ENCODE measurements around the gene KDM2B.

KDM2B gene

DNA sequence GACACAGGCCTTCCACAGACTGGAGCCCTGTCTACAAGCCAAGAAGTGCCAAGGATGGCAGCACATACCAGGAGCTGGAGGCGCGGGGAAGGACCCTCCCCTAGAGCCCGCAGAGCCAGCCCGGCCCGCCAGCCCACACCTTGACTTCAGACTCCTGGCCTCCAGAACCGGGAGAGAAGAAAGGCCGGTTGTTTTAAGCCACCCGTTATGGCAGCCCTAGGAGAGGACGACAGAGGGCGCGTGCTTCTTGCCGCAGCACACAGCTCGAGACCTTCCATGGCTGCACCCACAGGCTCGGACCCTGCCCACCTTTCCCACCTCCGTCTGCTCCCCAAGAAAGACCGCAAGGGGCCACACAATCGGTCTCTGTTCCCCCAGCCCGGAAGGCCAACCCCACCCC lies 127.2 kb downstream of the KDM2B start:
- no peak for DNase-seq

DNA sequence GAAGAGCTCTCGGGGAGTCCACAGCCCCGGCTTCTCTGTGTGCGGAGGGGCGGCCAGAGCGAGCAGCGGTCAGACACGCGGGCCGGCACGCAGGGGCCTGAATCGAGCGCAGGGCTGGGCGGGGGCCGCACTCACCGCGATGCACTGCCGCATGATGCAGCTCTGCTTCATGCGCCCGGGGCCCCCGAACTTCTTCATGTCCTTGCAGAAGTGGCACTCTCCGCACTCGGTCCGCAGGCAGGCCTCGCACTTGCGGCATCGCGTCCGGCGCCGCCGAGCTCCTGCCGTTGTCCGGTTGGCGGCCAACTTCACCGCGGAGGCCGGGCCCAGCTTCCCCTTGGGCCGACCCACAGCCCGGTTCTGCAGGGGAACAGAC lies 127.8 kb downstream of the KDM2B start:
- DNase-seq, result no peak

DNA sequence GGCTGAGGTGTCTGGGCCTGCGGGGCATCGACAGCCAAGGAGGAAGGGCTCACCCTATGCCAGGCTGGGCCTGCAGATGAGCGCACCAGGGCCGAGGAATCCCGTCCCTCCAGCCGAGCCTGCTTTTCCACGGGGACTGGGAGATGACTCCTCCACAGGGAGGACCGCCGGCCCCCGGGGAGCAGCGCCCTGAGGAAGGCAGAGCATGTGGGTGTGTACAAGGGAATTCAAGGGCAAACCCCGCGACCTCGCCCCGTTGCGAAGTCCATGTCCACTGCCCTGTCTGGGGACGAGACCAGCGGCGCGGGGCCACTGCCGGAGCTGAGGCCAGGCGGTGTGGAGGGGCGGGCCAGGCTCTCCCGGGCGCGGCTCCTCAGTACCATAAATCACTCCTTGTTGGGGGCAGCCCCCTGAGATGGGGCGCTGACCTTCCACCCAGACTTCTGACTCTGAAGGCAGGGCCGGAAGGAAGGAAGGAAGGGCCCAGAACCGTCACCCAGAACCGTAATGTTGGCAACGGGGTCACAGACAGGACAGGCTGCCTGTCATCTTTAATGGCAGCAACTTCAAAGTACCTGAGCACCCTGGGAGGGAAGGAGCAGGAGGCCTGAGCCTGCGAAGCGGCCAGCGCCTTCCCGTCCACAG lies 128.4 kb downstream of the KDM2B start:
- no peak for DNase-seq

DNA sequence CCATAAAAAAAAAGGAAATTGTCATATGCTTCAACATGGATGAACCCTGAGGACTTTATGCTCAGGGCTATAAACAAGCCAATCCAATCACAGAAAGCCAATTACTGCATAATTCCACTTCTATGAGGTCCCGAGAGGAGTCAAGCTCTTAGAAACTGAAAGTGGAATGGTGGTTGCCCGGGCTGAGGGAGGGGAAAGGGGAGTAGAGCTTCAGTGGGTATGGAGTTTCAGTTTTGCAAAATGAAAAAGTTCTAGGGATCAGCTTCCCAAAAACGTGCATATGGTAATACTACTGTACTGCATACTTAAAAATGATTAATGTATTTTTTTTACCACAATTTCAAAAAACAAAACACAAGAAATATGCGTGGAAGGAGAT lies 128.9 kb downstream of the KDM2B start:
- DNase-seq, result no peak

DNA sequence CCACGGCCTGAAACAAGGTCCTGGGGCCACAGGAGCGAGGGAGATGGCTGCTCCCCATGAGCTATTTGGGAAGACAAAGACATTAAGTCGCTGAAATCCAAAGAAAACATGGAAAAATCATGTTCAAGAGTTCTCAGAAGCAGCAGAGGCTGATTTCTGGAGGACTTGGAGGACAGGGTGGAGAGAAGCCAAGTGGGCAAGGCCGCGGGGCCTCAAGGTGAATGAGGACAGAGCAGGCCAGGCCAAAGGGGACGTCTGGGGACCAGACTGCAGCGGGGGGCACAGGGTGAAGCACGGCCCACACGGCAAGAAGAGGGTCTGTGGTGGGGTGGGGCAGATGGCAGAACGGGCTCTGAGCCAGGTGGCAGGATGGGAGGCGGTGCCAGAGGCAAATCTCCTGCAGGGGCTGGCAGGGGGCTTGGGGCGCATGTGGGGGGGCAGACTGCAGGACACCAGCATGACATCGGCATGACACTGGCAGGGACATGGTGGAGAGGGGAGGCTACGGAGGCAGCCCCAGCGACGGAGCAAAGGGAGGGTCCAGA lies 132.0 kb downstream of the KDM2B start:
- DNase-seq, result no peak

DNA sequence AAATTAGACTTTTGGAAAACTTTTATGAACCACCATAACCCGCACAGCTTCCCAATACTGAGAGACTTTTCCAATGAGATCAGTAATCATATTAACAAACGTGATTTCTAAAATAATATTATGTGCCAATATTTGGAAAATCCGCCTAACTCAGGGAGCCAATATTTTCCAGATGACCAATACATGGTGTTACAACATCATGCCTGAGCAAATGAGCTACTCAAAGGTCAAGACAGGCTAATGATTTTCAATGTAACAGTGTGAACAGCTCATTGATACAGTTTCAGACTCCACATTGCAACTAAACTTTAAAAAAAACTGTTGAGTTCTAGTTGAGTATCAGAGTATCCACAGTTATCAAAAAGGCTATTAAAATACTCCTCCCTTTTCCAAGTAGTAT lies 134.1 kb downstream of the KDM2B start:
- DNase-seq, result no peak

DNA sequence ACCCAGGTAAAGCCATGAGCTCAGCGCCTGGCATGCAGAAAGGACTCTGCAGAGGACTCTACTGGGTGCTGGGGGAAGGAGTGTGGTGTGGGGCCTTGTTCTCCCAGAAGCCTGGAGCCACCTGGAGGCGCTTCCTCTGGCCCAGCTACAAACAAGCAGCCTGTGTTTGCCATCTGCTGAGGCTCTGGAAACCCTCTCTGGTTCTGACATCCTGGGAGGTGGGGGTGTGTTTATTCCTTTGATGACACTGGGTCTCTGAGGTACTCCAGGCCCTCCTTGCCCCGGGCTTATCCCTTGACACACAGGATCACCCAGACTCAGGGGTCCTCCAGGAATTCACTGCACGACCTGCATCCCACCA lies 136.0 kb downstream of the KDM2B start:
- DNase-seq, result no peak

DNA sequence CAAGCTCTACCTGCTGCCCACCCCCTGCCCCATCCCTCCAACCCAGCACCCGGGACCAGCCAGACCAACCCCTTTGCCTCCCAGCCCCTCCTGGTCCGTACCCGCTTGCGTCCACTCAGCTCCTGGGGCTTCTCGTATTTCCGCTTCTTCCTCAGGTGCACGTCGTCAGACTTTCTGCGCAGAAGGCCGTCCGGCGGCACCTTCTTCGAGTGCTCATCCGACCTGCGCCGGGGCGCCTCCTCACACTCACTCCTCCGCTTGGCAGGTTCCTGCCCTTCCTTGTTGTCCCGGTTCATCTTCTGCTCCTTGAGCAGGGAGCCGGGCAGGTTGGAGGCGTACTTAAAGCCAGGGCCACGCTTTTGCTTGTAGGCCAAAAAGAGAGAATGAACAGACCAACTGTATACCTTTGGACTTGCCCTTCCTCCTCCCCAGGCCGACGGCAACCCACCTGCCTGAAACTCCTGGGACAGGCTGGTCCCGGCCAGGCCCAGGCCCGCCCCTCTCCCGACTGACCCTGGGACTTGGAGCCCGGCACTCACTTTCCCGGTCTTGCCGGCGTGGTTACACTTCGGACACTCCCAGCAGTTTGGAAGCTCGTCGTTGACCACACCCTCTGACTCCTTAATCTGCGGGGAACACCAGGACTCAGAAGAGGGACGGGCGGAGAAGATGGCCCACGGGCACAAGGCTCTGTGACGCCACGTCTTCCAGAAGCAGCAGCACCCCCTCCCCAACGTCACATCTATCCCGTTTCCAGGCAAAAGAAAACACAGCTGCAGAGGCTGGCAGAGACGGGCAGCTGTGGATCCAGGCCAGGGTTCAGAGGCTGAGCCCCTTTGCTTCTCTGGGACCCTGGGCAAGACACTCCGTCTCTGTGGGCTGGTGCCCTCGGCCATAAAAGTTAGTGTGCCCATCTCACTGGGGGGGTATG lies 136.6 kb downstream of the KDM2B start:
- DNase-seq, result no peak

DNA sequence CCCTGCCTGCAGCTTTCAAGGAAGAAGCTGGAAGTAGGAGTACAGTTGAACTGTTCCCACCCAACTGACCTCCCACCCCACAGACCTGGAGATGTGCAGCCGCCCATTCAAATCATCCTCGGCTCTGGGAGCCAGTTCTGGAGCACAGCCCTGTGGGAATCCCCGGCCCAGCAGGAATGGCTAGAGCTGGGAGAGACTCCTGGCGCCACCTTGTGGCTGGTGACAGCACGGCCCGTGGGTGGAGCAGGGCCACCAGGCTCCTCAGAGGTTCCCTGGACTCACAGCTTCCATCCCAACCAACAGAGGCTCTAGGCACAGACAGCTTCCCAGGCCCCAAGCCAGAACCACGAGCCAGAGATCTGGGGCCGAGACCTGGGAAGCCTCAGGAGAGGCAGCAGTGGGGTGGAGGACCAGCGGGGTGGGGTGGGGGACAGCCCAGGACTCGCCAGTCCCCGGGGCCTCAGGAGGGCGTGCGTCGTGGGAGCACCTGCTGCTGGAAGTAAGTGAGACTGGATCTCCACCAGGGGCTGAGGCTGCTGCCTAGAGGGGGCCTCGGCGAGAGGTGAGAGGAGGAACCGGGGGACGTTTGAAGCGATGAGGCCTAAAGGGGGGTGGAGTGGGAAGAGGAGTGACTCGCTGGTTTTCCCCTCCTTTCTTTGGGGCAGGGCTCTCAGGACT lies 137.5 kb downstream of the KDM2B start:
- DNase-seq, result peak; percentile 58

DNA sequence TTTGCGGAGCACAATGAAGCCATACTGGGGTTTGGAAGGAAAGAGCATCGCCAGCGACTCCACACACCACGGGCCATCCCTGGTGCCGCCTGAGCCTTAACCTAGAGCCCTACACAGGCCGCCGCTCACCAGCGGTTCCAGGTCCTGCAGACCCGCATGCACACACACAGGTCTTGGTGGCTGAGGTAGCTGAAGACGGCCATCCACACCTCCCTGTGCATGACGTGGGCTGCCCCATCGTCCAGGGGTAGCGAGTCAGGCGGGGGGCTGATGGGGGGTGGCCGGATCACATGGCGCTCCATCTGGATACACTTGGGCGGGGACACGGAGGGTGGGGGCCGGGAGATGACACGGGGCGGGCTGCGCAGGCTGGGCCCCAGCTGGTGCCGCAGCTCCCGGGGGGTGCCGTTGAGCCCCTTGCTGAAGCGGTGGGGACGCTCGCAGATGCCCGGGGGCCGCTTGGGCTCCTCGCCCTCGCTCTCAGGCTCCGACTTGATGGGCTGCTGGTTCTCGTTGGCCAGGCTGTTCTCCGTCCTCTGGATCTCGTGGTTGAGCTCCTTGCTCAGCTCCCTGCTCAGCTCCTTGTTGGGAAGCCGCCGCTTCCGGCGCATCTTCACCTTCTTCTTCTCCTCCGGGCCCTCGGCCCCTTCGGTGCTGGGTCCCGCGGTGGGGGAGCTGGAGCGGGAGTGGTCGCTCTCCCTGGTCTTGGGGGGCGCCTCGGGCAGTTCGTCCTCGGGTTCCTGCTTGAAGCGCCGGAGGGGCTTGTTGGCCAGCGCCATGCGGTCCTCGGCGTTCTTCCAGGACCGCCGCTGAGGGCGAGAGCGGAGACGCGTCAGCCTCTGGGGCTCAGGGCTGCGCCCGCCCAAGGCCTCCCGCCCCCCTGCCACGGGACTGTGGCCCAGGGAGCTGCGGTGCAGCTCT lies 138.5 kb downstream of the KDM2B start:
- DNase-seq, result no peak

DNA sequence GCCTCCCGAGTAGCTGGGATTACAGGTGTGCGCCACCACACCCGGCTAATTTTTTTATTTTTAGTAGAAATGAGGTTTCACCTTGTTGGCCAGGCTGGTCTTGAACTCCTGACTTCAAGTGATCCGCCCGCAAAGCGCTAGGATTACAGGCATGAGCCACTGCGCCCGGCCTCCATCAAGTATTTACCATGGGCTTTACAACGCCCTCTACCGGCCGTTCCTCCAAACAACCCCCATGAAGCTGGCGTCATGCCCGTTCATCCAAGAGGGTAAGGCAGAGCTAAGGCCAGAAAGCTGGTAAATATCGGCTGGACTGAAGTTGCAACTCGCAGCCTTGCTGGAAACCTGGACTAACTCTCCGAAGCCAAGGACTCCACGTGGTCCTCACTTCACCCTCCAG lies 139.3 kb downstream of the KDM2B start:
- no peak for DNase-seq

DNA sequence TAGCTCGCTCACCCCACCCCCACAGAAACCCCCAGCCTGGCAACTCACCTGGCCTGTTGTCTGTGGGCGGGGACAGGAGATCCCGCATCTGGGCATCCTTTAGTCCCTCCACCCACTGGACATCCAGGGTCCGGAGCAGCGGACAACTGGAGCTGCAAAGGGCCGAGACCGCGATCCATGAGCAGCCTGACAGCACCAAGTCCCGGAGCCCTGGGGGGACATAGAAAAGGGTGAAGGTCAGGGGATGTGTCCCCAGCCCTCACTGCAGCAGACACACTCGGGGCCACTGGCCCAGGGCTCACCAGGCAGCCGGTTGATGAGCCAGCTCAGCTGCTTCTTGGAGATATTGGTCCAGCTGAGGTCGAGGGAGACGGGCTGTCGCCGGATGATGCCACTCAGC lies 140.1 kb downstream of the KDM2B start:
- no peak for DNase-seq

DNA sequence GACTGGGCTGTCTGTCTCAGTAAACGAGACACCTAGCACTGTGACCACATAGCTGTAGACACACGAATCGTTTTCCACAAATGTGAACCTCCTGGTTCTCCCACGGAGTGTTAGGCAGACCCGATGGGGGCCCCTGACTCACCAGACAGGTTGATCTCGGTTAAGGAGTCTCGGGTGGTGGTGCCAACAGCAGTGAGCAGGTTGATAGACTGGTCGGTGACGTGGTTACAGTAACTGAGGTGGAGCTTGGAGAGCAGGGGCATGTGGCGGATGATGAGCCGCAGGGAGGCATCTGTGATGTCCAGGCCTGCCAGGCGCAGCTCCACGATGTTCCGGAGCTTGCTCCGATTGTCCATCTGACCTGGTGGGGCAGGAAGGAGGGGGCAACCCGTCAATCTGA lies 141.1 kb downstream of the KDM2B start:
- DNase-seq, result no peak

DNA sequence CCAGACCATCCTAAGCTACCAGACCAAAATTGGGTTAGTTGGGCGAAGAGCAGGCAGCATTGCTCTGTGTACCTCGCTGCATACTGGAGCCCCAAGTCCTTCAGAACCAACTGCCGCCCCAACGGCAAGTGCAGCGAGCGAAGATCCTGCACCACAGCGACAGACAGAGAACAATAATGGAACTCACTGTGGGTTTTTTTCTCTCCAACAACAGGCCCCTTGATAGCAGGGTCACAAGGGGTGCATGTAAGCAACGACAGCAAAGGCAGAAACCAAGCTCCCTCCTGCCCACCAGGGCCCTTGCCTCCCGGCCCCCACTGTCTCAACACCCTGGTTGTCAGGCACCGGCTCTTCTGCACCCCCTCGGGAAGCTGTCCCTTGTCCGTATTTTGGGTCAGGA lies 141.9 kb downstream of the KDM2B start:
- DNase-seq, result no peak

DNA sequence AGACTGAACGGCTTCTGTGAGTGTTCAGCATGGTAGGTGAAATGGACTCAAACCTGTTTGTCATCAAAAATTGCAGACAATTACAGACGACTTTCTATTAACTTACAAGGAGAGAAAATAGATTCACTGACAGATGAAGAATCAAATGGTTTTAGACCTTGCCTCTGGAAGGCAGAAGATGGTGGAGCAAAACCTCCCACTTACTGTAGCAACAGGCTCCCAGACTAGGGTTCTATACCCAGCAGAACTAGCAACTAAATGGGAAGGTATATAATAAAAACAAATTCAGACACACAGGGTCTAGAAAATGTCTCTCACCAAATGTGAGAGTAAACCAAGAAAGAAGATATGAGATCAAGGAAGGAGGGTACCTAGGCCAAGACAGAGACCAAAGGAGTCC lies 144.1 kb downstream of the KDM2B start:
- no peak for DNase-seq

DNA sequence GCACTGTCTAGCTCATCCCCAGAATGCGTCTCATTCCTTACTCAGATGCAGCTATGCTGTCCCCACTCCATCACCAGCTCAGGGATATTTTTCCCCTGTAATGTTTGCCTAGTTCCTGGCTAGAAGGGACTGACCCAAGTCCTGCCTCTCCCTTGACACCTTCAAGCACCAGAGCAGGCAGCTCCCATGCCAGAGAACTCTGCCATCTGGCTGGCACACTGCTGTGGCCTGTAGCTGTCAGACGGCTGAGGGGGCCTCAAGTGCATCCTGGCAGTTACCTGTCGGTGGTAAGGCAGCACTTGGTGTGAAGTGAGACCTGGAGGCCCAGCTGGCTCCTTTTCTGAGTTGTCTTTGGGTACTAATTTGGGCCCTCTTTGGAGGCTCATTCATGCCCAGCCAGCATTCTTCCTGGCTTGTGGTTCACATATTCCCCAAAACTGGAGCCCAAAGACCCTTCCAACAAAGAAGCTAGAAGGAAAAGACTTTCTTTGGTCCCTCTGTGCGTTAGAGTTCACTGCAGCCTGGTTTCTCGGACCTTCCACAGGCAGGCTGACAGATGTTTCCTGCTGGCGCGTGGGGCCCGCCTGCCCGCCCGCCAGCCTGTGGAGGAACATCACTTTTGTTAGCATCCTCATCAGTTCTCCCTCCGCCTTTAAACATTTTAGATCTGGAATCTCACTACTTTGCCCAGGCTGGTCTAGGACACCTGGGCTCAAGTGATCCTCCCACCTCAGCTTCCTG lies 147.9 kb downstream of the KDM2B start:
- DNase-seq, result no peak

DNA sequence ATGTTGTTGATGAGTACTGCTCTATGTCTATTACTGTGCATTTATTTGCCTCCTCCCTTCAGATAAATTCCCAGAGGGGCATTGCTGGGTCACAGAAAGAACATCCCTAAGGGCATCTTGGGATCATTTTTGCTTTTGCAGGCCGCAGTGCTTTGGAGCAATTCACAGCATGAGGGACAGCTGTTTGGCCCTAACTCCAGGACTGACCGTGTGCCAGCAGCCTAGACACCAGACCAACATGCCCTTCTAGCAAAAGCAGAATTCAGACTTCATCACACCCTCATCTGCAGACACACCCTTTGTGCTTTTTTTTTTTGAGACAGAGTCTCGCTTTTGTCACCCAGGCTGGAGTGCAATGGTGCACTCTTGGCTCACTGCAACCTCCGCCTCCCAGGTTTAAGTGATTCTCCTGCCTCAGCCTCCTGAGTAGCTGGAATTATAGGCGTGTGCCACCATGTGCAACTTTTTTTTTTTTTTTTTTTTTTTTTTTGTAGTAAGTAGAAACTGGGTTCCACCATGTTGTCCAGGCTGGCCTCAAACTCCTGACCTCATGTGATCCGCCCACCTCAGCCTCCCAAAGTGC lies 149.9 kb downstream of the KDM2B start:
- no peak for DNase-seq

DNA sequence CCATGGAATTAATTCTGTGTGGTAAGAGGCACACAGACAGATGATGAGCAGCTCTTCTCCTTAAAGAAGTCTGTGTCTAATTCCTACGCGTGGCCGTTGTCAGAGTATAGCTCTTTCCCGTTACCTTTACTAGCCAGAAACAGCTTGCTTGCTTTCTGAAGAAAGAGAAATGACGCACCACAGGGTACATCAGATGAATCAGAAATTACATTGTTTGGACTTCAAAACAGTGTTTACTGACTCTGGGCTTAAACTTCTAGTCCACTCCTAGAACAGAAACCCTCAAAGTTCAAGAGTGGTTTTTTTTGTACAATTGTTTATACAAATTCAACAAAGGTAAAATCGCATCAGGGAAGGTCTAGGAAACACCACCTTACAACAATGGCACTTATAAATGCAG lies 151.9 kb downstream of the KDM2B start:
- no peak for DNase-seq

DNA sequence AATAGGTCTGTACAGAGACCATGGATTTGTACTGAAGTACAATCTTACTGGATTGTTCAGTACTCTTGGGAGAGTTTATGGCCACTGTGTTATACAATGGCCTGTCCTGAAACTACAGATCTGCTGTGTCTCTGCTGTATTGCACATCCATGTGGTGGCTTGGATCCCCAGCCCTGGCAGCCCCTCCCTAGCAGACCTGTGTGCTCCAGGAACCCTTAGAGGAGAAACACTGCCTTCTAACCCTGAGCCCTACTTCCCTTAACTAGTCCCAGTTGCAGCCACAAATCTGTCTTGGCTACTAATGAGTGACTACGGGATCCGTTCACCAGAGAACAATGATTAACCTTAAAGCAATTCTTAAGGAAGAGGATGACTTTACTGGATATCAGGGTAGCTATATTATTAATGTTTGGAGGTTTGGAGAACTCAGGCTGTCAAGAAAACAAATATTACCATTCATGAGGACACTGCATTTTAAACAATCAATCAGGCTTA lies 153.2 kb downstream of the KDM2B start:
- no peak for DNase-seq

DNA sequence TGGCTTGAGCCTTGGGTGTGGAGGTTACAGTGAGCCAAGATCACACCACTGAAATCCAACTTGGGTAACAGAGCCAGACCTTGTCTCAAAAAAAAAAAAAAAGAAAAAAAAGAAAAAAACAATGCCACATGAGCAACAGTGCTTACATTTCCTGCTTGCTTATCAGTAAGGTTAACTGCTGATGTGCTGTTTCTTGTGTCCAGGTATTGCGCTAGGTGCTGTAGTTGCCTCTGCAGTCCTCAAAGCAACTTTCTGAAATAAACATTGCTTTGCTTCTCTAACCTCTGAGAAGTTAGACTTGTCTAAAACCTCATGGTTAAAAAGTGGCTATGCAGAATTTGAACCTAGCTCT lies 156.2 kb downstream of the KDM2B start:
- DNase-seq, result no peak
